Stimulated activated CD4-positive, alpha-beta T cell treated with anti-CD3 and anti-CD28 coated beads, Interleukin-2, amount 100 ng/mL, for 4 hours (primary cell): ENCODE data around the gene CNKSR1.
A peak's percentile ranks its signal among the peaks of the same experiment; 100 is the strongest.

Experiments
- DNase-seq: peaks from one replicate; pipeline ENCODE4 v3.0.0-alpha.2; 2020; ENCODE audit warnings: low read depth

CNKSR1 gene

GRCh38 chr1:26177182-26177684 is at the start of gene CNKSR1:
Gene CNKSR1, plus strand, starts transcription at chr1:26177491. Its CDS starts 57 bp downstream, at chr1:26177548.
- no peak for DNase-seq

- DNase-seq, result no peak
These were observed 47.5 kb upstream of the CNKSR1 start for GRCh38 chr1:26129778-26130177.

GRCh38 chr1:26130695-26131094 is 46.6 kb upstream of the CNKSR1 start:
- no peak for DNase-seq

- no peak for DNase-seq
These were observed 45.0 kb upstream of the CNKSR1 start for GRCh38 chr1:26132128-26132833.

- no peak for DNase-seq
These were observed 44.5 kb upstream of the CNKSR1 start for GRCh38 chr1:26132834-26133167.

GRCh38 chr1:26134466-26134865 is 42.8 kb upstream of the CNKSR1 start:
- no peak for DNase-seq

GRCh38 chr1:26138974-26139558 is 38.2 kb upstream of the CNKSR1 start:
- no peak for DNase-seq

GRCh38 chr1:26142159-26142558 is 35.1 kb upstream of the CNKSR1 start:
- DNase-seq, result no peak

GRCh38 chr1:26145041-26145959 is 32.0 kb upstream of the CNKSR1 start:
- DNase-seq, result peak; percentile 59

- DNase-seq, result no peak
These were observed 31.4 kb upstream of the CNKSR1 start for GRCh38 chr1:26145960-26146294.

- DNase-seq, result no peak
These were observed 28.4 kb upstream of the CNKSR1 start for GRCh38 chr1:26148887-26149286.

GRCh38 chr1:26153966-26154532 is 23.2 kb upstream of the CNKSR1 start:
- no peak for DNase-seq

- DNase-seq, result no peak
These were observed 22.5 kb upstream of the CNKSR1 start for GRCh38 chr1:26154750-26155149.

- no peak for DNase-seq
These were observed 21.7 kb upstream of the CNKSR1 start for GRCh38 chr1:26155370-26156284.

GRCh38 chr1:26156285-26157038 is 20.8 kb upstream of the CNKSR1 start:
- no peak for DNase-seq

GRCh38 chr1:26158271-26158907 is 18.9 kb upstream of the CNKSR1 start:
- DNase-seq, result no peak

- DNase-seq, result no peak
These were observed 18.2 kb upstream of the CNKSR1 start, which contains the start of gene FAM110D for GRCh38 chr1:26158908-26159742. Gene FAM110D, plus strand, starts transcription at chr1:26159079. Its CDS starts 2,213 bp downstream, at chr1:26161292.

GRCh38 chr1:26159743-26160039 is 17.6 kb upstream of the CNKSR1 start:
- no peak for DNase-seq
